Progenitor cell of endocrine pancreas (in vitro differentiated cells): ENCODE data around the gene STARD13. TPM values are rescaled to one million over a fixed set of nuclear protein-coding genes. Genes with fewer than 3 reads are reported as not detected.

Experiments used
- DNase-seq: peaks from one replicate; pipeline ENCODE4 v3.0.0; 2021; ENCODE audit warnings: low spot score; ENCODE audit not compliant: unreplicated experiment
- H3K27ac Mint-ChIP-seq: 2 replicates; pipeline ENCODE4 v1.8.0; 2021; ENCODE audit warnings: mild to moderate bottlenecking, moderate library complexity, mixed read lengths
- H3K27me3 Mint-ChIP-seq: 2 replicates; pipeline ENCODE4 v1.8.0; 2021; ENCODE audit warnings: mixed read lengths
- H3K36me3 Mint-ChIP-seq: 2 replicates; pipeline ENCODE4 v1.8.0; 2022; ENCODE audit warnings: mixed read lengths; ENCODE audit not compliant: insufficient read depth
- H3K4me1 Mint-ChIP-seq: 2 replicates; pipeline ENCODE4 v1.8.0; 2021; ENCODE audit warnings: low read depth, mixed read lengths
- H3K4me3 Mint-ChIP-seq: 2 replicates; pipeline ENCODE4 v1.8.0; 2021; ENCODE audit warnings: low read depth, mild to moderate bottlenecking, moderate library complexity, mixed read lengths
- H3K9me3 Mint-ChIP-seq: 2 replicates; pipeline ENCODE4 v1.8.0; 2021; ENCODE audit warnings: low read depth, mixed read lengths
- CTCF ChIP-seq: fragments of 200-600 bp; sonication (generic); IDR thresholded peaks from one replicate; pipeline ENCODE4 v1.5.0; 2021; ENCODE audit warnings: antibody characterized with exemption, mild to moderate bottlenecking; ENCODE audit not compliant: unreplicated experiment
- total RNA-seq: library from RNA; stranded (reverse); gene quantifications from 2 replicates; pipeline ENCODE4 v1.2.1, GENCODE V29; 2021

The STARD13 gene
- total RNA-seq, 1 donor from 2014 or later = 11.7 TPM

DNA sequence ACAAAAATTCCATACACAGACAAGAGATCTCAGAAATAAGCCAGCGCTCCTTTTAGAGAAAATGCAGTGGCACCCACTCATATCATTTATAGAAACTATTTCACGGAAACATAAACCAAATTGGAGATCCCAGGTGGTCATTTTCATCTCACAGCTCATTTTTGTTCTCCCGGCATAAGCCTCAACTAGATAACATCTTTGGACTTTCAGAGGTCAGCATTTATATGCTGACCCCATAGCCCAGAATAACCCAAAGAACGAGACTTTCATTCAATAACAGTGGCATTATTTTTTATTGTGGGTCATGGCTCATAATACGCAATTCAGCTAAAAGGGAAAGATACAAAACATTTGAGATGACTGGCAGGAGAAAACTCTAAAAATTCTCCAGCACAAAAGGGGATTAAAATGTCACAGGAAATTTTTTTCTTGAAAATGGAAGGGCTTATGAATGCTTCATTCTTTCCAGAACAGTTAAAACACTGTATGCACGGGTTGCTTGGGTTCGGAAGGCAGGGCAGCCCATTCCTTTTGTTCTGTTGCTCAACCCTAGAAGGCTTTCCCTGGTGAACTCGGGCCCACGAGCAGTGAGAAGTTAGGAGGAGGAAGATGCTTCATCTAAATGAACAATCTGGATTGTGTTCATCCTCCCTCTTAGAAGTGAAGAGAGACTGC, 24.0 kb downstream of the STARD13 start:
- Mint-ChIP-seq H3K4me1 (peaks cover 4% of the 10 kb centered on the region), H3K36me3 (no peaks in the 10 kb centered on the region), H3K27me3 (no peaks in the 10 kb centered on the region), H3K27ac (no peak overlapping the region), H3K4me3 (no peak overlapping the region), H3K9me3 (no peaks in the 10 kb centered on the region)
- no peak for TF ChIP-seq CTCF
- no peak for DNase-seq

DNA sequence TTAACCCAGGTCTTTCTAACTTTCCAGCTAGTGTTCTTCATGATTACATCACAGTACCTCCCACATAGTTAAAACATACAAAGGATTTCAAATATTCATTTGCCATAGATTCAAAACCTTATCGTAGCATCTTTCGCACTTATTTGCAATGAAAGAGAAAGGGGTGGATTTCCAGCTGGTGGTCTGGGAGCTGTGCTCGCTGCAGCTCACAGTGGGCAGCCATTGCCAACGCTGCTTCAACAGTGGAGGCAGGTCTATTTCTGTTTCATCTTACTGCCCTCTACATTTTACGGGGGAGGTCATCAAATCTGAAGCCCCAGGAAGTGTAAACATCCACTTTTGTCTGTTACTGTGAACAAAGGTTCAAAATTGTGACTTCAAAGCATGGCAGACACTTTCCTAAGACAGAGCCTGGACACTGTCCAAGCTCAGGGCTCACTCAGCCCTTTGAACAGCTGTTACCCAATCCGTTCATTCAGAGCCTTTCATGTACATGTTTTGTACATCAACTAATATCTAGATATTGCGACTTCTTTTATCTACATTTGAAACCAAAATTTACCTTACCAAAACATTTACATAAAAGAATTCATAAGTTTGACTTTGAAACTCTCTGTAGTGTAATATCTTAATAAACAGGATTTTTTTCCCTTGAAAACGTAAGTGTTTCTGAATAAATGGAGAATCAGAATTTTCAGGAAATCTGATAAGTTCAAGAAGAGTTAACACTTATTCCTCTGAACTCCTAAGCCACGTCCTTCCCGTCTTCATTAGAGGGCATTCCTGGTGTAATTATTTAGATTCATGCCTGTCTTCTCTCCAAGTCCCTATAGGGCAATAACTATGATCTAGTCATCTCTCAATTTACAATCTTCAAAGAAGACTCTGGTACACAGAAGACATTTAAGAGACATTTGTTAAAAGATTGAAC, 25.1 kb downstream of the STARD13 start:
- DNase-seq = no peak
- Mint-ChIP-seq H3K27ac (no peak overlapping the region), H3K36me3 (no peaks in the 10 kb centered on the region), H3K9me3 (no peaks in the 10 kb centered on the region), H3K4me3 (no peak overlapping the region), H3K27me3 (no peaks in the 10 kb centered on the region), H3K4me1 (peaks cover 3% of the 10 kb centered on the region)
- no peak for TF ChIP-seq CTCF

DNA sequence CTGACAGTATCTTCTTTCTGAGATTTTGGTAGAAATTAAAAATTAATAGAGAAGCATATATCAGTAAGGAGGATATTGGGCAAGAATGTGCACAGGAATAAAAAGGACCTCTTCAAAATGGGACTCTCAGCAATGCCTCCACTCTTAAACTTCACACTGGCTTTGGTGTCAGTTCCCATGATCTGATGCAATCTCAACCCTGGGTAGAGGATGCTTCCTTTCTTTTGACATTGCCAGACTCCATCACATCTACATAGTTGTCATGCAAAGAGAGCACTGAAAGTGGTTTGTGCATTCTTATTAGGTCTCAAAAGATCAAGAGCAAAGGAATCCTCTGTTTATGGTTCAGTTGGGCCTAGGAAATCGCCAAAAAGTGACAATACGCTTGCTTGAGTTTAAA, 26.3 kb downstream of the STARD13 start:
- Mint-ChIP-seq H3K27me3 (no peaks in the 10 kb centered on the region), H3K36me3 (no peaks in the 10 kb centered on the region), H3K27ac (no peak overlapping the region), H3K9me3 (no peaks in the 10 kb centered on the region), H3K4me1 (peaks cover 3% of the 10 kb centered on the region), H3K4me3 (no peak overlapping the region)
- no peak for DNase-seq
- no peak for TF ChIP-seq CTCF

- Mint-ChIP-seq H3K9me3 (no peaks in the 10 kb centered on the region), H3K36me3 (no peaks in the 10 kb centered on the region), H3K4me3 (no peak overlapping the region), H3K4me1 (peaks cover 3% of the 10 kb centered on the region), H3K27me3 (no peaks in the 10 kb centered on the region), H3K27ac (no peak overlapping the region)
- TF ChIP-seq CTCF = no peak
- DNase-seq = no peak
Measured at GRCh38 chr13:33258808-33259193, 26.8 kb downstream of the STARD13 start.

- no peak for DNase-seq
- H3K4me1 Mint-ChIP-seq = peaks cover 3% of the 10 kb centered on the region
- H3K27me3 Mint-ChIP-seq = no peaks in the 10 kb centered on the region
- TF ChIP-seq CTCF = no peak
- no peaks in the 10 kb centered on the region for H3K36me3 Mint-ChIP-seq
- no peak overlapping the region for H3K27ac Mint-ChIP-seq
- no peaks in the 10 kb centered on the region for H3K9me3 Mint-ChIP-seq
- H3K4me3 Mint-ChIP-seq = no peak overlapping the region
Measured at GRCh38 chr13:33257841-33258807, 27.4 kb downstream of the STARD13 start.
